ENCODE results near the gene CHAF1A. TPM values are rescaled to one million over a fixed set of nuclear protein-coding genes. Genes with fewer than 3 reads are reported as not detected.
A peak's percentile ranks its signal among the peaks of the same experiment; 100 is the strongest.

CHAF1A gene
- total RNA-seq, 3 donors from 2014 or later, result 17.3 to 24.9 (median 18.1) TPM

DNA sequence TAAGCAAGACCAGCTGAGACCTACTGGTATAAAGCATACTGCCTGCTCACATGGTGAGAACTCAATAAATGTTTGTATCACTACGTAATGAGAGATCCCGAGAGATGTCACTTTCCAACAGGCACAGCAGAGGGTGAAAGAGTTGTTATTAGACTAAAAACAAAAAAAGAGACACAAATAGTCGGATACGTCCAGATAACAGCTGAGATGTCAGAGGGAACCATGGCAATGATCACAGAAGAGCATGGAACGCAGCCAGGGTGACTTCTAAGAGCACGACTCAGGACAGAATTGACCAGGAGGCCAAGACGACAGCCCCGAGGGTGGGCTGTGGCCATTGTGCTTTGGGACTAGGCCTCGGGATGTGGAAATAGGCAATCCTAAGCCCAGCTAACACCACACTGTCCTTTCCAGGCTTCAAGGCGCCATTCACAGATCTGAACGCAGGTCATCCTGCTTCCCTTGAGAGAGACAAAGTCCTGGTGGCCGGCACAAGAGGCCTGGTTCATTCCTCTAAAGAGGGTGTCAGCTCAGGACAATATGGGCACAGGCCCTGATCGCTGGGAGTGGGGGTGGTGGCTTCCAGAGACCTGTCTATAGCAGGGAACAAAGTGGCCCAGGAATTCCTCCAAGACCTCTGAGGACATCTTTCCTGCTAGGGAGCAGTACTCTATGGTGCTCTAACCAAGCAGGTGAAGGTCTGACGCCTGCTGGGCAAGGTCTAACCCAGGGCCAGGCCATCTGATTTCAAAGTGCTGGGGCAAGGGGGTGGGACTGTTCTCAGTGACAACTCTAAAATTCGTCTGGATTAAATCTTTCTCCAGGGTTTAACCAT, 5.3 kb upstream of the CHAF1A start:
- no peaks in the 10 kb centered on the region for H3K9me3 ChIP-seq
- H3K36me3 ChIP-seq (ENCODE audit: low read depth), result no peaks in the 10 kb centered on the region
- H3K4me3 ChIP-seq, result no peak overlapping the region
- peaks cover 23% of the 10 kb centered on the region for H3K4me1 ChIP-seq (ENCODE audit: low read depth)
- ATAC-seq (no peak), DNase-seq (no peak)
- intact Hi-C loops (cut with DNase I, micrococcal nuclease), result no loop called here
- TF ChIP-seq CTCF (IDR thresholded peaks at IDR 0.05), result no peak

DNA sequence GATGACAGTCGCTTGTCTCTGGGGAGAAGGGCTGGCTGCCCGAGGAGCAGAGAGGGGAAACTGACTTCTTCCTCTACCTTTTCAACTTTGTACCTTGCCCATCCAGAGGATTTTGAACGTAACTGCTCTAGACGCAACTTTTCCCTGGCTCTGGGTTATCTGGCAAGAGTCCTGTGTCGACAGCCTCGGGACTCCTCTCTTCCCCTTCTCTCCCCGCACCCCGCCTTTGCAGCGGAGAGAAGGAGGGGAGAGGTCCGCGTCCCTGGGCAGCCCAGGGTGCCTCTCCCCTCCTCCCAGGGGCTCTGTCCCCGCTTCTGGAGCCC, 2.7 kb upstream of the CHAF1A start:
- TF ChIP-seq CTCF (IDR thresholded peaks at IDR 0.05), result no peak
- DNase-seq (peak in 1 of 3 donors; percentile 36), ATAC-seq (peak; percentile 12)
- H3K36me3 ChIP-seq (ENCODE audit: low read depth), result no peaks in the 10 kb centered on the region
- no peaks in the 10 kb centered on the region for H3K9me3 ChIP-seq
- intact Hi-C loops (cut with DNase I, micrococcal nuclease), result no loop called here
- peaks cover 23% of the 10 kb centered on the region for H3K4me1 ChIP-seq (ENCODE audit: low read depth)
- H3K4me3 ChIP-seq, result peak overlapping the region; percentile 80

GRCh38 chr19:4400135-4400936, 2.1 kb upstream of the CHAF1A start, which contains the start of gene SH3GL1:
Gene SH3GL1 (minus strand): TSS chr19:4400547. CDS start chr19:4400368, 179 bp downstream.
- peak; percentile 91 to 94 (median 92) for DNase-seq
- H3K36me3 ChIP-seq (ENCODE audit: low read depth), result no peaks in the 10 kb centered on the region

DNA sequence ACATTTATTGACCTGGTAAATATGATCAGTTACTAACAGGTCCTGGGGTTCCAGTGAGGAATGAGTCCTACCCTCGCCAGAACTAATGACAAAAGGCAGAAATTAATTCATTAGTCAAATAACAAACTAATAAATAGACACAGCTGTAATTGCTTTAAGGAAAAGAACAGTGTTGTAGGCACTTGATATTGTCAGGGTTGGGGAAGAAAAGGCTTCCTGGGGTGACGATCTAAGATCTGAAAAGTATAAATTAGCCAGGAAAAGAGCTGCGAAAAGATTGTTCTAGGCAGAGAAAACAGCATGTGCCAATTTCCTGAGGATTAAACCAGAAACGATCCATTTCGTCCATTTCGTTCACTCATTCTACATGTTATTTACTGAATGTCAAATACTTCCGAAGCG, 670 bp upstream of the CHAF1A start:
- ATAC-seq, result no peak
- Histone ChIP-seq H3K4me3 (no peak overlapping the region), H3K9me3 (no peaks in the 10 kb centered on the region), H3K4me1 (ENCODE audit: low read depth) (peaks cover 23% of the 10 kb centered on the region), H3K36me3 (ENCODE audit: low read depth) (no peaks in the 10 kb centered on the region)
- no peak for DNase-seq
- intact Hi-C loops (cut with DNase I, micrococcal nuclease), result no loop called here
- no peak for TF ChIP-seq CTCF (IDR thresholded peaks at IDR 0.05)

More at GRCh38 chr19:4400135-4400936, 2.1 kb upstream of the CHAF1A start, which contains the start of gene SH3GL1:
- Histone ChIP-seq H3K4me1 (ENCODE audit: low read depth) (peaks cover 23% of the 10 kb centered on the region), H3K4me3 (peak within 1 kb of the TSS; percentile 80), H3K9me3 (no peaks in the 10 kb centered on the region)
- TF ChIP-seq CTCF (IDR thresholded peaks at IDR 0.05), result peak; percentile 95
- peak; percentile 86 for ATAC-seq
- intact Hi-C loops (cut with DNase I, micrococcal nuclease), result no loop called here

DNA sequence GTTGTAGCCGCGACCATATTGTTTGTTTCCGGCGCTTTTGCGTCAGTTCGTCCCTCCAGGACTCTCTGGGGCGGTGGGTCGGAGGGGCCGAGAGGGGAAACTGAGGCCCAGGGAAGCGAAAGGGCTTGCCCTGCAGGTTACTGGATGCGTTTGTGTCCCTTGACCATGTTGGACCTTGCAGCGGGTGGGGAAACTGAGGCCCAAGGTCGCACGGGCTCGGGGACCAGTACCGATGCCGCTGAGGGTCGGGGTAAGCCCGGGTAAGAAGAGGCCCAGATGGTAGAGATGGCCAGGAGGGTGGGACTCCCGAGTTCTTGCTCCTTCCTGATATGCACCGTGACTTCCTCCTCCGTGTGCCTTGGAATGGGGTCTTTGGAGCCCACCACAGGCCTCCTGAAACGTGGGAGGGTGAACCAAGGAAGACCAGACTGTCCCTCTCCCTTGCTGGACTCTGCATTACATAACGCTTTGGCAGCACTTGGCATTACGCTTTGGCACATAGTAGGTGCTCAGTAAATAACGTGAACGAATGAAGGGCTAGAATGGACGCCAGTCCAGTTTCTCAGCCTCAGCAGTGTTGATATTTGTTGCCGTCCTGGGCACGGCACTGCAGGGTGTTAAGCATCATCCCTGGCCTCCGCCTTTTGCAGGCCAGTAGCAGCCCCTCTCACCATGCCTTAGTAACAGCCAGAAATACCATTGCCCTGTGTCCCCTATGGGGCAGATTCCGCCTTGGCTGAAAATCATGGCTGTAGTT, 743 bp downstream of the CHAF1A start:
- DNase-seq (peak in 1 of 3 donors; percentile 28), ATAC-seq (no peak)
- H3K9me3 ChIP-seq, result no peaks in the 10 kb centered on the region
- no peaks in the 10 kb centered on the region for H3K36me3 ChIP-seq (ENCODE audit: low read depth)
- intact Hi-C loops (cut with DNase I, micrococcal nuclease), result no loop called here
- H3K4me1 ChIP-seq (ENCODE audit: low read depth), result peaks cover 23% of the 10 kb centered on the region
- no peak for TF ChIP-seq CTCF (IDR thresholded peaks at IDR 0.05)
- peak overlapping the region; percentile 78 for H3K4me3 ChIP-seq

Data from mucosa of descending colon (tissue), 3 donors.